PC-3 (cell line): ENCODE data around the gene ECD. TPM values are rescaled to one million over a fixed set of nuclear protein-coding genes. Genes with fewer than 3 reads are reported as not detected.
A peak's percentile ranks its signal among the peaks of the same experiment; 100 is the strongest.

ENCODE experiments used
- ATAC-seq: fragments of 200-7000 bp; cut with Tn5 transposase; 2 replicates; pipeline ENCODE4 v1.9.1; 2020; ENCODE audit warnings: mild to moderate bottlenecking, moderate library complexity
- BruUV-seq: library from RNA; stranded (reverse); fragments of 400-500 nt; replicated peaks from 2 replicates; lab custom pipeline; 2021; lab: Mats Ljungman, UMichigan
- CTCF ChIA-PET: fragments of 300-600 bp; sonication (Branson Sonifier 250); formaldehyde crosslinking; loops from one replicate; lab custom pipeline; 2022; ENCODE audit warnings: antibody characterized with exemption; lab: Charles Lee
- POLR2A ChIA-PET: fragments of 300-600 bp; sonication (Branson Sonifier 250); formaldehyde crosslinking; loops from one replicate; lab custom pipeline; 2022; ENCODE audit warnings: antibody characterized with exemption; ENCODE audit not compliant: unreplicated experiment; lab: Charles Lee
- DNase-seq: peaks from one replicate; pipeline ENCODE4 v3.0.0-alpha.2; 2015
- H2AFZ ChIP-seq: fragments of 300-600 bp; sonication (generic); 2 replicates; pipeline ENCODE4 v1.6.0; 2016; ENCODE audit warnings: antibody characterized with exemption, low read length
- H3F3A ChIP-seq: fragments of 300-600 bp; sonication (generic); one replicate; pipeline ENCODE4 v1.6.0; 2017; ENCODE audit warnings: antibody characterized with exemption, low read length, control low read depth, mild to moderate bottlenecking; ENCODE audit not compliant: unreplicated experiment
- H3K27ac ChIP-seq: fragments of 300-600 bp; sonication (generic); 2 replicates; pipeline ENCODE4 v1.5.1; 2016; ENCODE audit warnings: mild to moderate bottlenecking, low read length
- H3K27me3 ChIP-seq: fragments of 300-600 bp; sonication (generic); 2 replicates; pipeline ENCODE4 v1.6.1; 2016; ENCODE audit warnings: low read length, mixed read lengths
- H3K36me3 ChIP-seq: fragments of 300-600 bp; sonication (generic); 2 replicates; pipeline ENCODE4 v1.6.1; 2016; ENCODE audit warnings: low read depth, mixed run types, low read length, mixed read lengths
- H3K4me1 ChIP-seq: fragments of 300-600 bp; sonication (generic); 2 replicates; pipeline ENCODE4 v1.5.1; 2016; ENCODE audit warnings: low read length; ENCODE audit not compliant: insufficient read depth
- H3K4me2 ChIP-seq: fragments of 300-600 bp; sonication (generic); 2 replicates; pipeline ENCODE4 v1.6.0; 2016; ENCODE audit warnings: low read length
- H3K4me3 ChIP-seq: fragments of 300-600 bp; sonication (generic); 2 replicates; pipeline ENCODE4 v1.5.1; 2016; ENCODE audit warnings: mild to moderate bottlenecking, low read length, mixed read lengths
- H3K79me2 ChIP-seq: fragments of 300-600 bp; sonication (generic); 2 replicates; pipeline ENCODE4 v1.6.1; 2017; ENCODE audit warnings: low read length, mixed read lengths
- H3K9ac ChIP-seq: fragments of 300-600 bp; sonication (generic); 2 replicates; pipeline ENCODE4 v1.6.0; 2016; ENCODE audit warnings: mild to moderate bottlenecking, low read length
- H3K9me2 ChIP-seq: fragments of 300-600 bp; sonication (generic); replicated peaks from 2 replicates; pipeline ENCODE4 v1.6.1; 2016; ENCODE audit warnings: mixed run types, low read length, mixed read lengths
- H3K9me3 ChIP-seq: fragments of 300-600 bp; sonication (generic); 2 replicates; pipeline ENCODE4 v1.6.1; 2016; ENCODE audit warnings: low read length, mixed read lengths
- H4K20me1 ChIP-seq: fragments of 300-600 bp; sonication (generic); 2 replicates; pipeline ENCODE4 v1.6.1; 2016; ENCODE audit warnings: low read length, mixed read lengths
- CTCF ChIP-seq: fragments of 300-600 bp; sonication (generic); conservative IDR thresholded peaks from 2 replicates; pipeline ENCODE4 v1.5.1; 2017; ENCODE audit warnings: antibody characterized with exemption, low read depth, mild to moderate bottlenecking, low read length
- EZH2 ChIP-seq: fragments of 300-600 bp; sonication (generic); IDR thresholded peaks from one replicate; pipeline ENCODE4 v1.6.1; 2017; ENCODE audit warnings: antibody characterized with exemption, mild to moderate bottlenecking, low read length; ENCODE audit not compliant: unreplicated experiment
- EZH2phosphoT487 ChIP-seq: fragments of 300-600 bp; sonication (generic); IDR thresholded peaks from 2 replicates; pipeline ENCODE4 v1.6.1; 2018; ENCODE audit warnings: mild to moderate bottlenecking, antibody characterized with exemption, low read length, borderline replicate concordance
- intact Hi-C: fragments of 100-400 bp; cut with micrococcal nuclease; formaldehyde crosslinking; loops from 2 replicates; pipeline ENCODE4 v1.9.0; 2023
- total RNA-seq: library from RNA; depleted of rRNA; stranded (reverse); fragments of >200 nt; gene quantifications from 2 replicates; pipeline ENCODE4 v1.2.3, GENCODE V29; 2014

ECD gene
- total RNA-seq, 1 experiment from 2014 or later = 108 TPM

- DNase-seq (peak; percentile 59), ATAC-seq (peak; percentile 49)
- H3K4me2 ChIP-seq = no peak overlapping the region
- H3K4me1 ChIP-seq = peaks cover 24% of the 10 kb centered on the region
- peaks cover 7% of the 10 kb centered on the region for H4K20me1 ChIP-seq
- H3K27me3 ChIP-seq = no peaks in the 10 kb centered on the region
- TF ChIP-seq CTCF (no peak), EZH2phosphoT487 (no peak), EZH2 (no peak)
- ChIA-PET POLR2A (interaction anchor here (1.0 kb wide), 2 partner anchors 16 to 31 kb away, joined by 4 to 10 read pairs; partner anchors contain the start of gene NUDT13), CTCF (interaction anchor here (0.5 kb wide), 1 partner anchor 31 kb away, joined by 7 read pairs; no protein-coding TSS in a partner anchor)
- BruUV-seq = no TSS peak
- H2AFZ ChIP-seq = no peak overlapping the region
- H3K36me3 ChIP-seq = peaks cover 43% of the 10 kb centered on the region
- H3K79me2 ChIP-seq = 0 out of 2 replicates have a peak, but pooled peaks cover 4% of the 10 kb centered on the region
- no peak overlapping the region for H3K9ac ChIP-seq
- no peaks in the 10 kb centered on the region for H3K9me2 ChIP-seq
- no peak overlapping the region for H3K4me3 ChIP-seq
- H3K9me3 ChIP-seq = no peaks in the 10 kb centered on the region
- H3K27ac ChIP-seq = no peak overlapping the region
- intact Hi-C loops = no loop called here
- H3F3A ChIP-seq = peaks cover 7% of the 10 kb centered on the region
Observed at GRCh38 chr10:73126343-73126742, 41.5 kb downstream of the ECD start.

- H3K27me3 ChIP-seq = no peaks in the 10 kb centered on the region
- TSS peak; percentile 1 for BruUV-seq
- H3K4me2 ChIP-seq = no peak overlapping the region
- intact Hi-C loops = no loop called here
- peaks cover 49% of the 10 kb centered on the region for H3K4me1 ChIP-seq
- no peak for TF ChIP-seq CTCF
- no peak for TF ChIP-seq EZH2
- no peak for TF ChIP-seq EZH2phosphoT487
- H3F3A ChIP-seq = peaks cover 6% of the 10 kb centered on the region
- H3K36me3 ChIP-seq = peaks cover 10% of the 10 kb centered on the region; the same call in 1 of the 2 replicates
- POLR2A ChIA-PET = no interaction called here
- no peak overlapping the region for H2AFZ ChIP-seq
- no peaks in the 10 kb centered on the region for H3K79me2 ChIP-seq
- no peak overlapping the region for H3K9ac ChIP-seq
- H3K9me3 ChIP-seq = no peaks in the 10 kb centered on the region
- CTCF ChIA-PET = no interaction called here
- H3K9me2 ChIP-seq = no peaks in the 10 kb centered on the region
- no peak for ATAC-seq
- H3K27ac ChIP-seq = 0 out of 2 replicates have a peak overlapping the region, but pooled peaks have one; percentile 0
- H3K4me3 ChIP-seq = no peak overlapping the region
- H4K20me1 ChIP-seq = no peaks in the 10 kb centered on the region
- no peak for DNase-seq
Observed at GRCh38 chr10:73119952-73120351, 47.9 kb downstream of the ECD start.

GRCh38 chr10:73119457-73119856 lies 48.4 kb downstream of the ECD start:
- Histone ChIP-seq H3K27ac (0 out of 2 replicates have a peak overlapping the region, but pooled peaks have one; percentile 0), H3K9me2 (no peaks in the 10 kb centered on the region), H3K4me2 (no peak overlapping the region), H3K36me3 (peaks cover 7% of the 10 kb centered on the region; the same call in 1 of the 2 replicates), H3F3A (peaks cover 6% of the 10 kb centered on the region), H2AFZ (no peak overlapping the region), H3K9ac (no peak overlapping the region), H3K4me3 (no peak overlapping the region), H3K9me3 (no peaks in the 10 kb centered on the region), H3K79me2 (no peaks in the 10 kb centered on the region), H4K20me1 (no peaks in the 10 kb centered on the region), H3K27me3 (no peaks in the 10 kb centered on the region), H3K4me1 (peaks cover 49% of the 10 kb centered on the region)
- CTCF ChIA-PET = no interaction called here
- TF ChIP-seq EZH2 (no peak), CTCF (no peak), EZH2phosphoT487 (no peak)
- DNase-seq = peak; percentile 19
- intact Hi-C loops = no loop called here
- POLR2A ChIA-PET = no interaction called here
- no TSS peak for BruUV-seq
- no peak for ATAC-seq
